ENCODE results near the gene ALG14.

DNA sequence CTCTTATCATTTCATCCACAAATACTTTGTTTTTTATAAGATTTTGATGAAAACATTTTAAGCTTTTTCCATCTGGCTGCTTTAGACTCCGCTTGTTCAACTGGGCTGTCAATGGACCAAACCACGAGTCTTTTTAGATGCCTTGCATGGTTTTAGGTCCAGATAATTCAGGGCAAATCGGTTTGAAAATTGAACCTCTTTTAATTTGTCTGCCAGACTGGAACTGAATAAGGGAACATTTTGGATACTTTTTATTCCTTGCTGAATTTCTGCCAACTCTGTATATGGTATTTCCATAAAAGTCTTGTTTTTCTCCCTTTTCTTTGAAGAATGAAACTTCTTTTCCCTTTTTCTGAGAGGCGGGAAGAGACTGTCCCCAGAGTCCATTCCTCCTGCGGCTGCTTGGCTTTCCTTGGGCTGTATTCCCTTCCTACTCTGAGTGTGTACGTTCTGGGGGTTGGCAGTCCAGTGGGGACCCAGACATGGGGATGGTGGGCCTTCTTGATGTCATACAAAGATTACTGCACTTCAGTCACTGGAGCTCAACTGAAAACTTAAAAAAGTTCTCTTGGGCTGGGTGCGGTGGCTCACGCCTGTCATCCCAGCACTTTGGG, 99.3 kb downstream of the ALG14 start:
- no peak for TF ChIP-seq CTCF (IDR thresholded peaks at IDR 0.05)
- TF ChIP-seq POLR2A (IDR thresholded peaks at IDR 0.05): no peak
